ENCODE data around the gene PRKG1.

DNA sequence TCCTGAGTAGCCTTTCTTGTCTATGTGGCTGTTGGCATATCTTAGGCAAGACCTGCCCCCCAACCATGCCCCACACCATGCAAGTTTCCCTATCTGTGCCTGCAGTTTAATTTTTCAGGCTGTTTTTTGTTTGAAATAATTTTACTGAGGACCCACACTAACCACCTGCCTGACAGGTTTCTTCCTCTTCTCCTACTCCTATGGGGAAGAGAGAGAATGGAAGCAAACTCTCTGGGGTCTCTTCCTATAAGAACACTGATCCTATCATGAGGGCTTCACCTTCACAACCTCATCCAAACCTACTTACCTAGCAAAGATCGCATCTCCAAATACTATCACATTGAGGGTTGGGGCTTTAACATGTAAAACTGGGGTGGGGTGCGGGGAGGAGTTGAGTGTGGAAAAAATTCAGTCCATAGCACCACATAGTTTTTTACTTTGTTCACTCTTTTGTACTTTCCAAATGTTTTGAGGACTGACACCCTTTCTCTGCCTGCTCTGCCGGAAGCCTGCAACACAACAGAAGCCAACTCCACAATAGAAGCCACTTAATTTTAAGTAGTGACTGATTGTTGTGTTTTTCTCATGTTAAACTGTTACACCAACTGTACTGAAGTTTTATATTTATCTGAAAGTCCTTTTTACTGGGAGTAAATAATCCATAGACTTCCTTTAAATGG is 692.3 kb downstream of the PRKG1 start:
- TF ChIP-seq, protein P1, sequence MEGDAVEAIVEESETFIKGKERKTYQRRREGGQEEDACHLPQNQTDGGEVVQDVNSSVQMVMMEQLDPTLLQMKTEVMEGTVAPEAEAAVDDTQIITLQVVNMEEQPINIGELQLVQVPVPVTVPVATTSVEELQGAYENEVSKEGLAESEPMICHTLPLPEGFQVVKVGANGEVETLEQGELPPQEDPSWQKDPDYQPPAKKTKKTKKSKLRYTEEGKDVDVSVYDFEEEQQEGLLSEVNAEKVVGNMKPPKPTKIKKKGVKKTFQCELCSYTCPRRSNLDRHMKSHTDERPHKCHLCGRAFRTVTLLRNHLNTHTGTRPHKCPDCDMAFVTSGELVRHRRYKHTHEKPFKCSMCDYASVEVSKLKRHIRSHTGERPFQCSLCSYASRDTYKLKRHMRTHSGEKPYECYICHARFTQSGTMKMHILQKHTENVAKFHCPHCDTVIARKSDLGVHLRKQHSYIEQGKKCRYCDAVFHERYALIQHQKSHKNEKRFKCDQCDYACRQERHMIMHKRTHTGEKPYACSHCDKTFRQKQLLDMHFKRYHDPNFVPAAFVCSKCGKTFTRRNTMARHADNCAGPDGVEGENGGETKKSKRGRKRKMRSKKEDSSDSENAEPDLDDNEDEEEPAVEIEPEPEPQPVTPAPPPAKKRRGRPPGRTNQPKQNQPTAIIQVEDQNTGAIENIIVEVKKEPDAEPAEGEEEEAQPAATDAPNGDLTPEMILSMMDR (IDR thresholded peaks at IDR 0.05; ENCODE audit: low read depth, low read length, missing input control), result no peak
- TF ChIP-seq EGR1 (IDR thresholded peaks at IDR 0.05; ENCODE audit: low read depth in 2 of 2), result no peak
- TF ChIP-seq FOXA1 (IDR thresholded peaks at IDR 0.05), result no peak
- no peak for TF ChIP-seq YY1 (IDR thresholded peaks at IDR 0.05)
- TF ChIP-seq TAF1 (conservative IDR thresholded peaks at IDR 0.05), result no peak
